HepG2 (cell line): ENCODE results near the gene CTDP1. TPM values are rescaled to one million over a fixed set of nuclear protein-coding genes. Genes with fewer than 3 reads are reported as not detected.

Experiments
- ATAC-seq: fragments of 200-7000 bp; cut with Tn5 transposase; 3 replicates; pipeline ENCODE4 v1.9.1; 2020; ENCODE audit warnings: mild to moderate bottlenecking, moderate library complexity
- BruUV-seq: library from RNA; stranded (reverse); fragments of 400-500 nt; replicated peaks from 2 replicates; lab custom pipeline; 2021; lab: Mats Ljungman, UMichigan
- CTCF ChIA-PET: fragments of 300-600 bp; formaldehyde crosslinking; extraction: SDS; loops from one replicate; lab custom pipeline; 2021; ENCODE audit warnings: low total read pairs, inconsistent platforms, low intra/inter-chr PET ratio; lab: Yijun Ruan, JAX
- POLR2A ChIA-PET: fragments of 350-600 bp; sonication (Branson Sonifier 250); formaldehyde crosslinking; loops from one replicate; lab custom pipeline; 2020; ENCODE audit warnings: antibody characterized with exemption, inconsistent platforms; lab: Yijun Ruan, JAX
- DNase-seq: peaks from one replicate; pipeline ENCODE4 v3.0.0-alpha.2; 2015; ENCODE audit warnings: low spot score
- FAIRE-seq: peaks from 3 replicates; lab custom pipeline; 2011; peaks lifted over from hg19 to GRCh38; lab: Jason Lieb, UNC
- H2AFZ ChIP-seq: one replicate; pipeline ENCODE4 v1.6.1; 2011; ENCODE audit warnings: low read length, inconsistent platforms
- H3K27ac ChIP-seq: fragments of 300-600 bp; 3 replicates; pipeline ENCODE4 v1.8.0; 2011; ENCODE audit warnings: mixed run types, mild to moderate bottlenecking, mixed read lengths, low read length, inconsistent platforms; ENCODE audit not compliant: insufficient read depth; ENCODE audit errors: extremely low read length
- H3K27me3 ChIP-seq, 2 experiments: fragments of 200-600 bp in 1 of 2; 2 replicates in 1 of 2; 3 replicates in 1 of 2; pipeline versions ENCODE4 v1.6.0 to v1.8.0; 2011; ENCODE audit warnings: low read length in 2 of 2, mild to moderate bottlenecking in 2 of 2, moderate library complexity in 2 of 2, inconsistent platforms in 1 of 2; ENCODE audit not compliant: insufficient read depth in 2 of 2, control insufficient read depth in 1 of 2
- H3K36me3 ChIP-seq, 2 experiments: fragments of 200-600 bp in 1 of 2; replicated peaks in 1 of 2; 2 replicates in 1 of 2; 3 replicates in 1 of 2; pipeline versions ENCODE4 v1.5.1 to v1.8.0; 2011; ENCODE audit warnings: low read length in 2 of 2, inconsistent platforms in 1 of 2; ENCODE audit not compliant: insufficient read depth in 2 of 2, control insufficient read depth in 1 of 2
- H3K4me1 ChIP-seq: 2 replicates; pipeline ENCODE4 v1.5.1; 2012; ENCODE audit warnings: low read length, inconsistent platforms; ENCODE audit not compliant: insufficient read depth
- H3K4me2 ChIP-seq: 2 replicates; pipeline ENCODE4 v1.6.0; 2011; ENCODE audit warnings: low read depth, low read length, inconsistent platforms
- H3K4me3 ChIP-seq, 3 experiments: fragments of 200-600 bp in 1 of 3; sonication (generic), shearing (Covaris generic) in 1 of 3; replicated peaks in 1 of 3; 2 replicates each; pipeline ENCODE4 v1.5.1; 2011 to 2016; ENCODE audit warnings: low read length in 3 of 3, inconsistent platforms in 2 of 3, low read depth in 2 of 3, mild to moderate bottlenecking in 2 of 3, control low read depth in 1 of 3, mixed read lengths in 1 of 3; ENCODE audit not compliant: insufficient read depth in 1 of 3
- H3K79me2 ChIP-seq: one replicate; pipeline ENCODE4 v1.6.1; 2011; ENCODE audit warnings: low read length, inconsistent platforms; ENCODE audit not compliant: insufficient read depth
- H3K9ac ChIP-seq: 2 replicates; pipeline ENCODE4 v1.6.0; 2011; ENCODE audit warnings: mild to moderate bottlenecking, low read depth, low read length, inconsistent platforms; ENCODE audit not compliant: insufficient read depth
- H3K9me3 ChIP-seq: 2 replicates; pipeline ENCODE4 v1.5.1; 2012; ENCODE audit warnings: mild to moderate bottlenecking, low read length
- H4K20me1 ChIP-seq: 2 replicates; pipeline ENCODE4 v1.6.0; 2011; ENCODE audit warnings: inconsistent platforms, mild to moderate bottlenecking, low read length, moderate library complexity; ENCODE audit not compliant: insufficient read depth
- HCFC1 ChIP-seq: fragments of 150-350 bp; IDR thresholded peaks from 2 replicates; pipeline ENCODE4 v1.6.1; 2014; ENCODE audit warnings: low read depth, low read length
- HOXD1 ChIP-seq: sonication (generic); formaldehyde crosslinking; IDR thresholded peaks from 2 replicates; pipeline ENCODE4 v1.5.0; 2020; ENCODE audit warnings: missing genetic modification reagents
- IRX3 ChIP-seq: sonication (generic); formaldehyde crosslinking; IDR thresholded peaks from 2 replicates; pipeline ENCODE4 v1.8.1; 2023; ENCODE audit warnings: mild to moderate bottlenecking, low read depth, missing genetic modification reagents, borderline replicate concordance
- JUND ChIP-seq: sonication (generic); formaldehyde crosslinking; IDR thresholded peaks from 2 replicates; pipeline ENCODE4 v1.8.0; 2022; ENCODE audit warnings: mild to moderate bottlenecking, missing genetic modification reagents
- KDM6A ChIP-seq: IDR thresholded peaks from 2 replicates; pipeline ENCODE4 v1.6.1; 2016; ENCODE audit warnings: low read depth
- NR2F2 ChIP-seq: IDR thresholded peaks from 2 replicates; pipeline ENCODE4 v1.6.1; 2012; ENCODE audit warnings: low read depth, inconsistent platforms, borderline replicate concordance
- PLRG1 ChIP-seq: fragments of 450-650 bp; conservative IDR thresholded peaks from 2 replicates; pipeline ENCODE4 v1.6.1; 2016
- ZBTB3 ChIP-seq: sonication (generic); formaldehyde crosslinking; IDR thresholded peaks from 2 replicates; pipeline ENCODE4 v1.4.0; 2020; ENCODE audit warnings: low read depth, mild to moderate bottlenecking, moderate library complexity, missing genetic modification reagents, borderline replicate concordance
- ZNF292 ChIP-seq: sonication (generic); formaldehyde crosslinking; IDR thresholded peaks from 2 replicates; pipeline ENCODE4 v1.8.1; 2022; ENCODE audit warnings: mild to moderate bottlenecking, low read depth, missing genetic modification reagents, borderline replicate concordance
- ZNF326 ChIP-seq: sonication (generic); formaldehyde crosslinking; IDR thresholded peaks from 2 replicates; pipeline ENCODE4 v1.4.0; 2020; ENCODE audit warnings: missing genetic modification reagents, borderline replicate concordance
- WGBS: methylation state at CpG from one replicate; pipeline ENCODE4 v1.1.6; 2017; ENCODE audit warnings: low lambda C conversion rate; 5-methylcytosine and 5-hydroxymethylcytosine counted together
- in situ Hi-C: cut with HindIII; loops from 2 replicates; pipeline ENCODE4 v1.10.0; 2017; ENCODE audit warnings: low pct_unique_long_range_greater_than_20kb; ENCODE audit not compliant: extremely low pct_ligation_motif_present
- intact Hi-C: fragments of 100-400 bp; cut with micrococcal nuclease; formaldehyde crosslinking; loops from one replicate; pipeline ENCODE4 v1.10.0; 2022; ENCODE audit not compliant: unreplicated experiment
- polyA plus RNA-seq, 8 experiments: library from polyadenylated mRNA; depleted of rRNA in 3 of 8; stranded (reverse) in 7 of 8; unstranded in 1 of 8; fragments of >200 nt; fragmentation: Illumina TruSeq in 4 of 8; extraction: Trizol in 4 of 8; gene quantifications; 2 replicates each; pipeline versions ENCODE4 v1.2.1 to v1.2.3, GENCODE V29; 2011 to 2016; ENCODE audit warnings: low read depth in 4 of 8, missing spikeins in 1 of 8, mixed read lengths in 1 of 8; ENCODE audit not compliant: insufficient read depth in 1 of 8
- total RNA-seq, 5 experiments: library from RNA; depleted of rRNA; stranded (reverse); fragments of >200 nt; fragmentation: Illumina TruSeq; extraction: Trizol; gene quantifications; 2 replicates each; pipeline ENCODE4 v1.2.3, GENCODE V29; 2016; ENCODE audit warnings: low read depth in 1 of 5
- TF ChIP-seq, protein P1 (sequence below): sonication (generic); formaldehyde crosslinking; IDR thresholded peaks from 2 replicates; pipeline ENCODE4 v1.5.0; 2020; ENCODE audit warnings: missing genetic modification reagents
- TF ChIP-seq, protein P2 (sequence below): sonication (generic); formaldehyde crosslinking; IDR thresholded peaks from 2 replicates; pipeline ENCODE4 v1.4.0; 2020; ENCODE audit warnings: mild to moderate bottlenecking, missing genetic modification reagents
- TF ChIP-seq, protein P3 (sequence below): sonication (generic); formaldehyde crosslinking; IDR thresholded peaks from 2 replicates; pipeline ENCODE4 v1.4.0; 2020; ENCODE audit warnings: mild to moderate bottlenecking, missing genetic modification reagents

The CTDP1 gene
- total and polyA plus RNA-seq, 2 of the 13 experiments (the other 11 are each of a cell fraction or from before 2014, with no cell fraction given): 6.9 to 11.0 TPM

DNA sequence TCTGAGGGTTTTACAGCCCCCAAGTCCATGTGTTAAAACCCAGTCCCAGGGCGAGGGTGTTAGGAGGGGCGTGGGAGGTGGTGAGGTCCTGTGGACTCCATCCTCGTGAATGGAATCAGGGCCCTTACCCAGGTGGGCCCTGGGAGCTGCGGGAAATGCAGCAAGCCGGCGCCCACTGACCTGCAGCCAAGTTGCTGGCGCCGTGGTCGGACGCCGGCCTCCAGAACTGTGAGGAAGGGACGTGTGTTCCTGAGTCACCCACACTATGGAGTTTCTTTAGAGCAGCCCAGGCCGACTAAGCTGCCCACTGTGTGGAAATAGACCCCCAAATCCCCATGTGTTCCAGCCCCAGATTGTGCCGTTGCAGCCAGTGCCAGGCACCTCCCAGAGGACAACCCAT is 26.4 kb downstream of the CTDP1 start:
- ATAC-seq (no peak), DNase-seq (no peak), FAIRE-seq (no peak)
- Histone ChIP-seq H3K4me1 (no peaks in the 10 kb centered on the region), H3K4me3 (no peak overlapping the region), H3K27me3 (no peaks in the 10 kb centered on the region), H4K20me1 (no peaks in the 10 kb centered on the region; the same call in 1 of the 2 replicates), H3K4me2 (no peak overlapping the region), H3K9me3 (no peaks in the 10 kb centered on the region), H3K27ac (no peak overlapping the region), H3K36me3 (peaks cover 18 to 65% of the 10 kb centered on the region in 2 experiments; a peak in 4 of 5 replicates), H3K79me2 (peaks cover 3% of the 10 kb centered on the region), H3K9ac (no peak overlapping the region)
- 96% methylated on average over 7 of the region's 14 CpGs for WGBS
- BruUV-seq: no TSS peak
- CTCF ChIA-PET: no interaction called here
- intact Hi-C loops: no loop called here
- POLR2A ChIA-PET: no interaction called here
- TF ChIP-seq ZNF326: no peak
- TF ChIP-seq, protein P1, sequence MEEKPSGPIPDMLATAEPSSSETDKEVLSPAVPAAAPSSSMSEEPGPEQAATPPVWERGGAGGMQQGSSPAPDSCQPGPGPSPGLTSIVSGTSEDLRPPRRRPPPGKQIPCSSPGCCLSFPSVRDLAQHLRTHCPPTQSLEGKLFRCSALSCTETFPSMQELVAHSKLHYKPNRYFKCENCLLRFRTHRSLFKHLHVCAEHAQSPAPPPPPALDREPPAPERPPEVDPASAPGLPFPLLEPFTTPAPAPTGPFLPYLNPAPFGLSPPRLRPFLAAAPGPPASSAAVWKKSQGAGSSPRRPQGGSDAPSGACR: no peak
- TF ChIP-seq, protein P2, sequence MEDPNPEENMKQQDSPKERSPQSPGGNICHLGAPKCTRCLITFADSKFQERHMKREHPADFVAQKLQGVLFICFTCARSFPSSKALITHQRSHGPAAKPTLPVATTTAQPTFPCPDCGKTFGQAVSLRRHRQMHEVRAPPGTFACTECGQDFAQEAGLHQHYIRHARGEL (CRISPR knock-in tag): no peak
- TF ChIP-seq, protein P3, sequence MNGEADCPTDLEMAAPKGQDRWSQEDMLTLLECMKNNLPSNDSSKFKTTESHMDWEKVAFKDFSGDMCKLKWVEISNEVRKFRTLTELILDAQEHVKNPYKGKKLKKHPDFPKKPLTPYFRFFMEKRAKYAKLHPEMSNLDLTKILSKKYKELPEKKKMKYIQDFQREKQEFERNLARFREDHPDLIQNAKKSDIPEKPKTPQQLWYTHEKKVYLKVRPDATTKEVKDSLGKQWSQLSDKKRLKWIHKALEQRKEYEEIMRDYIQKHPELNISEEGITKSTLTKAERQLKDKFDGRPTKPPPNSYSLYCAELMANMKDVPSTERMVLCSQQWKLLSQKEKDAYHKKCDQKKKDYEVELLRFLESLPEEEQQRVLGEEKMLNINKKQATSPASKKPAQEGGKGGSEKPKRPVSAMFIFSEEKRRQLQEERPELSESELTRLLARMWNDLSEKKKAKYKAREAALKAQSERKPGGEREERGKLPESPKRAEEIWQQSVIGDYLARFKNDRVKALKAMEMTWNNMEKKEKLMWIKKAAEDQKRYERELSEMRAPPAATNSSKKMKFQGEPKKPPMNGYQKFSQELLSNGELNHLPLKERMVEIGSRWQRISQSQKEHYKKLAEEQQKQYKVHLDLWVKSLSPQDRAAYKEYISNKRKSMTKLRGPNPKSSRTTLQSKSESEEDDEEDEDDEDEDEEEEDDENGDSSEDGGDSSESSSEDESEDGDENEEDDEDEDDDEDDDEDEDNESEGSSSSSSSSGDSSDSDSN: no peak
- no peak for TF ChIP-seq IRX3 (CRISPR knock-in tag)
- no peak for TF ChIP-seq PLRG1
- TF ChIP-seq ZBTB3 (CRISPR knock-in tag): no peak
- no peak for TF ChIP-seq HOXD1 (CRISPR knock-in tag)
- no peak for TF ChIP-seq NR2F2
- TF ChIP-seq HCFC1: no peak
- no peak for TF ChIP-seq KDM6A (CRISPR knock-in tag)
- no peak for TF ChIP-seq ZNF292 (CRISPR knock-in tag)
- no peak for TF ChIP-seq JUND (CRISPR knock-in tag)
- TF ChIP-seq, all 625 proteins: peak for 0
- no peak overlapping the region for H2AFZ ChIP-seq
- in situ Hi-C loops: no loop called here
